ENCODE measurements around the gene PBRM1. TPM values are rescaled to one million over a fixed set of nuclear protein-coding genes. Genes with fewer than 3 reads are reported as not detected.
A peak's percentile ranks its signal among the peaks of the same experiment; 100 is the strongest.

PBRM1 gene
- polyA plus RNA-seq, 1 donor from 2014 or later, result 81.1 TPM

DNA sequence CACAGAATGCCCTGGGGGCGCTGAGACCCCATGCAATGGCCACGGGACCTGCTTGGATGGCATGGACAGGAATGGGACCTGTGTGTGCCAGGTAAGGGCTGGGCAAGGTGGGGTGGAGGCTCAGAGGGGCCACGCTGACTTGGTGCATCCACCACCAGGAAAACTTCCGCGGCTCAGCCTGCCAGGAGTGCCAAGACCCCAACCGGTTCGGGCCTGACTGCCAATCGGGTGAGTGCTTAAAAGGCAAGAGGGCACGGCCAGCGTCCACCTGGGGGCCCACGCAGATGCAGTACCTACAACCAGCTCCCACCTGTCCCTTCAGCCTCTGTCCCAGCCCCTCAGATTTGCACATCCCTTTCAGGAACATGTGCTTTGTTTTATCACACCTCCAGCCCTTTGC lies 183.7 kb downstream of the PBRM1 start:
- no peaks in the 10 kb centered on the region for H3K9me3 Mint-ChIP-seq
- H3K36me3 Mint-ChIP-seq, result peaks cover 2% of the 10 kb centered on the region
- peak overlapping the region in 1 of 3 donors; percentile 74 for H3K27ac Mint-ChIP-seq
- H3K27me3 Mint-ChIP-seq, result peaks cover 1% of the 10 kb centered on the region
- no peak overlapping the region for H3K4me3 Mint-ChIP-seq
- peaks cover 6 to 8% (median 7%) of the 10 kb centered on the region in 3 donors for H3K4me1 Mint-ChIP-seq

DNA sequence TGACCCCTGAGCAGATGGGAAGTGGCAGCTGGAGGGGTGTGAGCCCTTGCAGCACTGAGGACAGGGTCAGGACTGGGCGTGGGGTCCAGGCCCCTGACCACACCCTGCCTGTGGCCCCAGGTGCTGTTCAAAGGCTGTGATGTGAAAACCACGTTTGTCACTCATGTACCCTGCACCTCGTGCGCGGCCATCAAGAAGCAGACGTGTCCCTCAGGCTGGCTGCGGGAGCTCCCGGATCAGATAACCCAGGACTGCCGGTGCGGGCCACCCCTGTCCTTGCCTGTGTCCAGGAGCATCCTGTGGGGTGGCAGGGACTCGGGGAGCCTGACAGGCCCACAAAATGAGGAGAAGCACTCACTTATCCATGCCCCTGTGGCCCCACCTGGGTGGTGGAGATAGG lies 184.7 kb downstream of the PBRM1 start:
- Mint-ChIP-seq H3K4me1 (peaks cover 6 to 8% (median 7%) of the 10 kb centered on the region in 3 donors), H3K36me3 (no peaks in the 10 kb centered on the region), H3K27ac (no peak overlapping the region), H3K4me3 (no peak overlapping the region), H3K9me3 (no peaks in the 10 kb centered on the region), H3K27me3 (peaks cover 1% of the 10 kb centered on the region)

DNA sequence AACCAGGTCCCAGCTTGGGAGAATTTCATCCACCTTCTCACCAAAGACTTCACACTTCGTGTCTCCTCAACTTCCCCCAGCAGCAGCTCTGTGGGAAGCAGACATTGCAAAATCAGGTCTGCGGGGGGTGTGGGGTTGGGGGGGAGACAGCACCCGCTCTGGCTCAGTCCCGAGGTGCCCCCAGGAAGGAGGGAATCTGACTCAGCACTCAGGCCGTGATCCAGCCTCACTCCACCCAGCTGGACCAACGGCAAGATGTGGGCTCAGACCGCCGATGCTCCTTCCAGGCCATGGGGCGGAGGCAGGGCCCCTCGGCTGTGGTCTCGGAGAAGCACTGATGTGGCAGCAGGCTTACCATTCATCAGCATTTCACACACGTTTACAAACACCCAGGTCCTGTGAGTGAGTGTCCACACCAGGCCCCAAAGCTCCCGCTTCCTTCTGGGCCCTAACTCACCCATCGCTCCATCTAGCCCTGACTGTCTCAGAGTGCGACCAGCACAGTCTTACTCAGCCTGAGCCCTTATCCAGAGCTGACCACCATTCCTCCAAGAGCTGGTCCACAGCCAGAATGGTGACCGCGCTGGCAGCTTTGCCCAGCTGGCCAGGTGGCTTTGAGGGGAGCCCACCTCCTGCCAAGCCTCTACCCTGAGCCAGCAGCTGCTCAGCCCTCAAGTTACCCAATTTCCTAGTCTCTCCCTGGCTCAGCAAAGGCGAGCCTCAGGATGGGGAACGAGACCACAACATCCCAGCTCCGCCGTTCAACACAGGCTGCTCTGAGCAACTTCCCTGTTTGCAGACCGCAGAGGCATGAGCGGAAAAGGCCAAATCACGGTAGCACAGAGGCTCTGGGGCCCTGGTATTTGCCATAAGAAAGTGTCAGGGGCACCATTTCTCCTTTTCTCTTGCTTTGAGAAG lies 187.3 kb downstream of the PBRM1 start:
- peak overlapping the region in 1 of 3 donors; percentile 73 for H3K27ac Mint-ChIP-seq
- no peaks in the 10 kb centered on the region for H3K9me3 Mint-ChIP-seq
- H3K27me3 Mint-ChIP-seq, result peaks cover 1% of the 10 kb centered on the region
- no peaks in the 10 kb centered on the region for H3K36me3 Mint-ChIP-seq
- peak overlapping the region in 2 of 4 donors; percentile 46 to 51 for H3K4me3 Mint-ChIP-seq
- H3K4me1 Mint-ChIP-seq, result peaks cover 6 to 8% (median 7%) of the 10 kb centered on the region in 3 donors

DNA sequence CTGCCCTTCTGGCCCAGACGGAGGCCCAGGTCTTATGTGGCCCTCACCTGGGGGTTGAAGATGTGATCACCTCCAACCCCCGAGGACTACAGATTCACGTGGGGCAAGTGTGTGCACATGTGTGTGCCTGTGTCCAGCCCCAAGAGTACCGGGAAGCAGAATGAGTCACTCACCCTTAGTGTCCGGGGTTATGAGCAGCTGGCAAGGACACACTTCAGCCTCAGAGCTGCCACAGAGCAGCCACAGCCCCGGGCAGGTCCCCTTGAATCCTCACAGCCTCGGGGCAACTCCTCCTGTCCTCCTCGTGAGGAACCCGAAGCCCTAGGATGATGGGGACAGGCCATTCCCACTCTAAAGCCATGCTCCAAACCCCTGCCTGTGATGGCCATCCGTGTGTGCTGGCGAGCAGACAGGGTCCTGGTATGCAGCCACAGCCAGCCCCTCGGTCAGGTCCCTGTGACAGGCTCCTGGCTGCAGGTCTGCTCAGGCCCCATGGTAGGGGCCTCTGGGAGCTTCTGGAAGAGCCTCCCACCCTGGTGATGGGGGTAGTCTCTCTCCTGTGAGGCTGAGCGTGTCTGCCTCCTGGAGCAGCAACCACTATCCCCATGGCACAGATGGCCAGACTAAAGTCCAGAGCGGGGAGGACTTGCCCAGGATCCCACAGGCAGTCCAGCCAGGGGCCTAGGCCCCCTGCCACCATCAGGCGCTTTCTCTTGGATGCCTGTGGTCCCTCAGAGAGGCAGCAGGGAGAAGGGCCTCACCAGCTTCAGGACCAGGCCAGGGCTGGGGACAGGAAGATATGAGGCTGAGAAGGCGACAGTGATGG lies 189.7 kb downstream of the PBRM1 start:
- Mint-ChIP-seq H3K4me3 (no peak overlapping the region), H3K4me1 (peaks cover 4 to 8% (median 6%) of the 10 kb centered on the region in 3 donors), H3K9me3 (no peaks in the 10 kb centered on the region), H3K36me3 (no peaks in the 10 kb centered on the region), H3K27me3 (peaks cover 1% of the 10 kb centered on the region), H3K27ac (no peak overlapping the region)

Other genes starting within 250 kb of the PBRM1 start
- 0.04 TPM for gene SEMA3G, start 240.8 kb downstream of the PBRM1 start, polyA plus RNA-seq
- gene TNNC1, start 231.9 kb downstream of the PBRM1 start, polyA plus RNA-seq, result not detected
- 25.2 TPM for gene NISCH, start 230.3 kb downstream of the PBRM1 start, polyA plus RNA-seq
- not detected for gene STAB1, start 190.6 kb downstream of the PBRM1 start, polyA plus RNA-seq
- 1.4 TPM for gene NT5DC2, start 152.1 kb downstream of the PBRM1 start, polyA plus RNA-seq
- 23.7 TPM for gene UQCC5, start 149.3 kb downstream of the PBRM1 start, polyA plus RNA-seq
- 64.0 TPM for gene GNL3, start 119 bp upstream of the PBRM1 start, polyA plus RNA-seq
- 38.0 TPM for gene GLT8D1, start 19.9 kb upstream of the PBRM1 start, polyA plus RNA-seq
- gene SPCS1, start 20.2 kb upstream of the PBRM1 start, polyA plus RNA-seq, result 326 TPM
- gene NEK4, start 85.0 kb upstream of the PBRM1 start, polyA plus RNA-seq, result 11.3 TPM
- not detected for gene ITIH1, start 91.7 kb upstream of the PBRM1 start, polyA plus RNA-seq
- not detected for gene ITIH3, start 108.9 kb upstream of the PBRM1 start, polyA plus RNA-seq
- not detected for gene ITIH4, start 144.8 kb upstream of the PBRM1 start, polyA plus RNA-seq
- gene MUSTN1, start 149.1 kb upstream of the PBRM1 start, polyA plus RNA-seq, result not detected
- 8.3 TPM for gene STIMATE, start 211.6 kb upstream of the PBRM1 start, polyA plus RNA-seq

Data from IgD-negative memory B cell (primary cell).